GM12801 (cell line): ENCODE data around the gene JPH4.

Experiments
- CTCF ChIP-seq: IDR thresholded peaks from one replicate; pipeline ENCODE4 v1.5.1; 2011; ENCODE audit warnings: control low read depth; ENCODE audit not compliant: insufficient read length; ENCODE audit errors: extremely low read depth

JPH4 gene

GRCh38 chr14:23525611-23526010 lies 53.0 kb downstream of the JPH4 start:
- TF ChIP-seq CTCF: no peak

- TF ChIP-seq CTCF: no peak
Observed at GRCh38 chr14:23524954-23525353, 53.6 kb downstream of the JPH4 start.

DNA sequence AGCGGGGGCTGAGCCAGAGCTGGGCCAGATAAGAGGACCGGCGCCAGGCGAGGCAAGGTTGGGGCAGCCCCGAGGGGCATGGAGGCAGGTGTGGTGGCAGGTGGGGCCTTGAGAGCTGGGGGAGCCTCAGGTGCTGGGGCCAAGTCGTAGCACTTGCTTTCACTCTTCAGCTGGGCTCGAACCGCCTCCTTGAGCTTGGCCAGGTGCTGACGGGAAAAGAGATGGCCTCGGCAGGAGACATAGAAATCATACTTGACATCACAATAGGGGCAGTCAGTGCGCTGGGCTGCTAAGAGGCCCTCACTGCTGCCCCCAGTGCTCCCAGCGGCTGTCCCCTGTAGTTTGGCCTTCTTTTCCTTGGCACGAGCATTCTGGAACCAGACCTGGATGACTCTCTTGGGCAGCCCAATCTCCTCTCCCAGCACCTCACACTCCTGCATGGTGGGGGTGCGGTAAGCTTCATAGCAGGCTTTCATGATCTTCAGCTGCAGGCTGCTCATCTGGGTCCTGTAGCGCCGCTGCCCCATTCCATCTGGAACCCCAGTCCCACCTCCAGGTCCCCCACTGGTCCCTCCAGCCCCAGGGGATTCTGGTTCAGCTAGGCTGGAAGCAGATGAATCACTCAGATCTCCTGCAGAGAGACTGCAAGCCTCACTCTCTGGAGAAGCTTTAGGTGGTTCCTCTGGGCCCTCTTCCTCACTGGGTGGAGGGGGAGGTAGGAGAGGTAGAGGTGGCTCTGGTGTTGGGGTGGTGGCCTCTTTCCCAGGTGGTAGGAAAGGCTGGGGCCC lies 55.2 kb downstream of the JPH4 start:
- no peak for TF ChIP-seq CTCF

GRCh38 chr14:23522643-23523198 lies 55.9 kb downstream of the JPH4 start:
- no peak for TF ChIP-seq CTCF

GRCh38 chr14:23521785-23522640 lies 56.6 kb downstream of the JPH4 start:
- no peak for TF ChIP-seq CTCF

DNA sequence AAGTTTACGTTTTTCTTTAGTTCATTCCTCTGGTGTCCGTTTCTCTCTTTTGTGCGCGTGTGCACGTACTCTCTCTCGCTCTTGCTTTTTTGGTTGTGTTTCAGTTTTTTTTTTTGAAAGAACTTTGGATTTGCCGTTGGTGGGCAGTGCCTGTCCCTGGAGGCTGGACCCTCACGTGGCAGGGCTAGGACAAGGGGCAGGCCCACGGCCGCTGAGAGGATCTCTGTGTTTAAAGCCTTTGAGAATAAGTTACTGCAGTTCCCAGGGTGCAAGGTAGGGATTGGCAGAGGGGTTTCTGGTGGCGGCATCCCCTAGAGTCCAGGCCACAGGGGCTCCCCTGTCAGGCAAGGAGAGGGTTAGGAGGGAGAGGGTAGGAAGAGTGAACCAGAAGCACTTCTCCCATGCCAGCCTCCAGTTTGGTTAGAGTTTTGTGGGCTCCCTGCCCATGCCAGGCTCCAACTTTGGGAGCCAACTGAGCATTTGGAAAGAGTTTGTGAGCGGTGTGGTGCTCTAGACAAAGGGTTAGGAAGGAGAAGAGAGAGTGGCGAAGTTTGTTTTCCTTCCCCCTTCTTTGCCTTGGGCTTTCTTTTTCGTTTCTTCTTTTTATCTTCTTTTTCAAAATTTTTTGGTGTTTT lies 57.6 kb downstream of the JPH4 start:
- TF ChIP-seq CTCF: no peak

DNA sequence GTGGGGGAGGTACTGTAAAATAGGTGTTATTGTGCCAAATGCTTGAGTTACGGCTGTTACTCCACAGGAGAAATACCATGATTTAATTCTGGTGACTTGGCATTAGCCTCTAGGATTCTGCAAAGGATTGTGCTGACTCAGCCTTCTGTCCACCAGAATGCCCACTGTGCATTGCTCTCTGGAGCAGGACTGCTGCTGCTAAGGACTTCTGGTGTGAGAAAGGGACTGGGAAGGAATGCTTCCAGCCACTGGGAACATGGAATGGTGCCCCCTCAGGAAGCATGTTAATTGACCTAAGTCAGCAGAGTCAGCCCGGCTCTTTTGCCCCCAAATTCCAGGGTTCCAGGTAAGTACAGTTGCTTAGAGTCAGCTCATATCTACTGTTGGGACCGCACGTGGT lies 59.9 kb downstream of the JPH4 start:
- no peak for TF ChIP-seq CTCF
